GM12864 (cell line): ENCODE results near the gene ARHGEF1.

Experiments
- DNase-seq: peaks from one replicate; pipeline ENCODE4 v3.0.0-alpha.2; 2011; ENCODE audit warnings: low read depth
- H3K4me3 ChIP-seq: 2 replicates; pipeline ENCODE4 v1.5.1; 2011; ENCODE audit warnings: mild to moderate bottlenecking, low read depth, low read length, control low read depth
- TF ChIP-seq, protein P1 (sequence below): IDR thresholded peaks from 2 replicates; pipeline ENCODE4 v1.5.1; 2011; ENCODE audit warnings: low read depth, mild to moderate bottlenecking, moderate library complexity, low read length, control low read depth, inconsistent platforms; ENCODE audit errors: missing control alignments

Gene ARHGEF1

GRCh38 chr19:41905273-41906002 is 22.5 kb downstream of the ARHGEF1 start:
- no peak for DNase-seq
- H3K4me3 ChIP-seq = no peak overlapping the region
- TF ChIP-seq, protein P1, sequence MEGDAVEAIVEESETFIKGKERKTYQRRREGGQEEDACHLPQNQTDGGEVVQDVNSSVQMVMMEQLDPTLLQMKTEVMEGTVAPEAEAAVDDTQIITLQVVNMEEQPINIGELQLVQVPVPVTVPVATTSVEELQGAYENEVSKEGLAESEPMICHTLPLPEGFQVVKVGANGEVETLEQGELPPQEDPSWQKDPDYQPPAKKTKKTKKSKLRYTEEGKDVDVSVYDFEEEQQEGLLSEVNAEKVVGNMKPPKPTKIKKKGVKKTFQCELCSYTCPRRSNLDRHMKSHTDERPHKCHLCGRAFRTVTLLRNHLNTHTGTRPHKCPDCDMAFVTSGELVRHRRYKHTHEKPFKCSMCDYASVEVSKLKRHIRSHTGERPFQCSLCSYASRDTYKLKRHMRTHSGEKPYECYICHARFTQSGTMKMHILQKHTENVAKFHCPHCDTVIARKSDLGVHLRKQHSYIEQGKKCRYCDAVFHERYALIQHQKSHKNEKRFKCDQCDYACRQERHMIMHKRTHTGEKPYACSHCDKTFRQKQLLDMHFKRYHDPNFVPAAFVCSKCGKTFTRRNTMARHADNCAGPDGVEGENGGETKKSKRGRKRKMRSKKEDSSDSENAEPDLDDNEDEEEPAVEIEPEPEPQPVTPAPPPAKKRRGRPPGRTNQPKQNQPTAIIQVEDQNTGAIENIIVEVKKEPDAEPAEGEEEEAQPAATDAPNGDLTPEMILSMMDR = no peak

DNA sequence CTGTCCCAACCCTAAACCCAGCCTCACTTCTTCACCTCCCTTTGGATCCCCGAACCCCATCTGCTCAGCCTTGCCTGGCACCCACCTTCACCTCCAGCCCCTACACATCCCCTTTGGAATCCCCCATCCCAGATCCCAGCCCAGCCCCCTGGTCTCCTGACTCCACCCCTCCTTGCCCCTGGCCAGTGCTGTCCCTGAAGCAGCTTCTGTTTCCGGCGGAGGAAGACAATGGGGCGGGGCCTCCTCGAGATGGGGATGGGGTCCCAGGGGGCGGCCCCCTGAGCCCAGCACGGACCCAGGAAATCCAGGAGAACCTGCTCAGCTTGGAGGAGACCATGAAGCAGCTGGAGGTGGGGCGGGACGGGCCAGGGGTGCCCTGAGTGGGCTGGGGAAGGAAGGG is 23.3 kb downstream of the ARHGEF1 start:
- H3K4me3 ChIP-seq = no peak overlapping the region
- TF ChIP-seq, protein P1 = no peak
- DNase-seq = no peak

DNA sequence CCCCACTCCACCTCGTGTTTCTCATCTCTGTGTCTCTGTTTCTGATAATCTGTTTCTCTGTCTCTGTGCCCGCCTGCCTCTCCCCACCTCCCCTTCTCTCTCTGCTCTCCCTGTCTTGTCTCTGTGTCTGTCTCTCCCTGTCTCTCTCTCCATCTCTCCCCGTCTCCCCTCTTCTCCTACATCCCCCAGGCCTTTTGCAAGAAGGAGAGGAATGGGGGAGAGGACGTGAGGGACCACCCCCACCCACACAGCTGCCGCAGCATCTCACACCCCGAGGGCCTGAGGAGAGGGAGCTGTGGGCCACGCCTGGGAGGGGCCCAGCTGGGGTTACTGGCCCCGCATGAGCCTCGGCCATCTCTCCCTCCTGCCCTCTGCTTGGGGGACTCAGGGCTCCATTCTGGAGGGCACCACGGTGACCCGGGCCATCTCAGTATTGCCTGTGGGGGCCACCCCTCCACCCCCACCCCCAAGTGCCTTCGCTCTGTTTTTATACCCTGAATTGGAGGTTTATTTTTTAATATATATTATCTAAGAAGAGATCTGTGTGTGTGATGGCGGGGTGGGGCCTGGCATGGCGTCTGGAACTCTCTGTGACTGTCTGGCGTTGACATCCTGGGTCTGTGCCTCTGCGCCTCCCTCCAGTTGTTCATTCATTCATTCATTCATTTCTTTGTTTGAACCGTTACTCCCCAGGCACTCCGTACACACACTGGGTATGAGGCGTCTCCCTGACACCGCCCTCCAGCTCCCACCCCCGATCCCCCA is 24.1 kb downstream of the ARHGEF1 start:
- no peak for DNase-seq
- H3K4me3 ChIP-seq = no peak overlapping the region
- TF ChIP-seq, protein P1 = no peak

DNA sequence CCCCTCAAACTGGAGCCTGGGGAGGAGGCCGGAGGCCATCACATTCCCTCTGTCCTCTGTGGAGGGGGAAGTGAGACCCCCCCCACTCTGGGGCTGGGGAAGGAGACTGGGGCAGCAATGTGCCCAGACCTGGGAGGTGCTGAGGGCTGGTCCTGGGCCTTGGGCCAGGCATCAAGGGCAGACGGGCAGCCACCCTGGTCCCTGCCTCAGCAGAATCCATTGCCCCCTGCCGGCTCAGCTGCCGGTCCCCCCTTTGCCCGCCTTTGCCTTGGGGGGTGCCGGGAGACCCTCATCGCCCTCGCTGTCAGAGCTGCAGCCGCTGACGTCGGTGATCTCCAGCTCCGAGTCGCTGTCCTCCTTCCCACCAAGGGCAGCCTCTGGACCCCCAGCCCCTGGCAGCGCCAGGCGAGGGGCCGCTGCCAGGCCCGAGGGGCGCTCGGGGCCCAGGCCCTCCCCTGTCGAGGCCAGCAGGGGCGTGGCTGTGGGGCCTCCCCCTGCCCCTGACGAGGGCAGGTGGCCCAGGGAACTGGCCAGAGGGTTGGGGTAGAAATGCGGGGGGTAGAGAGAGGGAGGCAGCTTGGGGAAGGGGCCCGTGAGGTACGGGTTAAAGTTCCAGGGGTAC is 25.1 kb downstream of the ARHGEF1 start:
- no peak for DNase-seq
- H3K4me3 ChIP-seq = no peak overlapping the region
- TF ChIP-seq, protein P1 = no peak

GRCh38 chr19:41908724-41909464 is 25.9 kb downstream of the ARHGEF1 start:
- TF ChIP-seq, protein P1 = no peak
- DNase-seq = no peak

DNA sequence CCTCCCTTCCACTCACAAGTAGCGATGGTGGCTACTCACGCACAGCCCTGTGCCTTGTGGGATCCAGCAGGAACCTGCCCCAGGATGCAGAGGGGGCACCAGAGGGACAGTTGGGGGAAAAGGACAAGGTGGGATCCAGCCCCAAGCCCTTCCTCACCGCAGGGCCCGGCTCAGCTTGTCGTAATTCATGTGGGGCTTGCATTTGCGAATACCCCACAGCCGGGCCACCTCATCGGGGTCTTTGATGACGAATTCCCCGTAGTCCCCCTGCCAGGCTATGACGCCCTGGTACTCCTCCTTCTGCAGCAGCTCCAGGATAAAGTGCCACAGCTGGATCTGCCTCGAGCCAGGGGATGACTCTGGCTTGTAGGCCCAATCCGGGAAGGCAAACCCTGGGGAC is 26.7 kb downstream of the ARHGEF1 start:
- TF ChIP-seq, protein P1 = no peak
- no peak overlapping the region for H3K4me3 ChIP-seq

More at GRCh38 chr19:41908724-41909464, 25.9 kb downstream of the ARHGEF1 start:
- H3K4me3 ChIP-seq = no peak overlapping the region

More for the DNA sequence above, 26.7 kb downstream of the ARHGEF1 start:
- DNase-seq = no peak
